ENCODE data around the gene ITPR1. TPM values are rescaled to one million over a fixed set of nuclear protein-coding genes. Genes with fewer than 3 reads are reported as not detected.

ITPR1 gene
- total RNA-seq, 1 experiment from 2014 or later, result 8.7 TPM

- H3K36me3 ChIP-seq (ENCODE audit: control insufficient read depth, insufficient read depth, low read length), result no peaks in the 10 kb centered on the region
- BruUV-seq (replicated peaks), result no TSS peak
- H3K4me1 ChIP-seq (ENCODE audit: control insufficient read depth, insufficient read depth, low read length), result peaks cover 4% of the 10 kb centered on the region
- peak; percentile 74 for ATAC-seq
- 0 out of 2 replicates have a peak overlapping the region, but pooled peaks have one; percentile 3 for H3K27ac ChIP-seq (ENCODE audit: low read length)
- H3K4me3 ChIP-seq (ENCODE audit: low read depth in 2 of 2, low read length in 2 of 2), result peak overlapping the region in 1 of 2 experiments; percentile 51; a peak in 2 of 4 replicates
- H3K9me3 ChIP-seq (ENCODE audit: control insufficient read depth, insufficient read depth, low read depth, low read length), result no peaks in the 10 kb centered on the region
- intact Hi-C loops (cut with micrococcal nuclease; ENCODE audit: unreplicated experiment), result no loop called here
- ChIA-PET CTCF (no interaction called here), POLR2A (no interaction called here)
- in situ Hi-C loops (cut with HindIII; ENCODE audit: low pct_unique_long_range_greater_than_20kb, low sequenced_read_pairs), result no loop called here
- TF ChIP-seq POLR2AphosphoS5 (IDR thresholded peaks at IDR 0.05; ENCODE audit: low read depth, low read length), result no peak
- TF ChIP-seq, protein P1, sequence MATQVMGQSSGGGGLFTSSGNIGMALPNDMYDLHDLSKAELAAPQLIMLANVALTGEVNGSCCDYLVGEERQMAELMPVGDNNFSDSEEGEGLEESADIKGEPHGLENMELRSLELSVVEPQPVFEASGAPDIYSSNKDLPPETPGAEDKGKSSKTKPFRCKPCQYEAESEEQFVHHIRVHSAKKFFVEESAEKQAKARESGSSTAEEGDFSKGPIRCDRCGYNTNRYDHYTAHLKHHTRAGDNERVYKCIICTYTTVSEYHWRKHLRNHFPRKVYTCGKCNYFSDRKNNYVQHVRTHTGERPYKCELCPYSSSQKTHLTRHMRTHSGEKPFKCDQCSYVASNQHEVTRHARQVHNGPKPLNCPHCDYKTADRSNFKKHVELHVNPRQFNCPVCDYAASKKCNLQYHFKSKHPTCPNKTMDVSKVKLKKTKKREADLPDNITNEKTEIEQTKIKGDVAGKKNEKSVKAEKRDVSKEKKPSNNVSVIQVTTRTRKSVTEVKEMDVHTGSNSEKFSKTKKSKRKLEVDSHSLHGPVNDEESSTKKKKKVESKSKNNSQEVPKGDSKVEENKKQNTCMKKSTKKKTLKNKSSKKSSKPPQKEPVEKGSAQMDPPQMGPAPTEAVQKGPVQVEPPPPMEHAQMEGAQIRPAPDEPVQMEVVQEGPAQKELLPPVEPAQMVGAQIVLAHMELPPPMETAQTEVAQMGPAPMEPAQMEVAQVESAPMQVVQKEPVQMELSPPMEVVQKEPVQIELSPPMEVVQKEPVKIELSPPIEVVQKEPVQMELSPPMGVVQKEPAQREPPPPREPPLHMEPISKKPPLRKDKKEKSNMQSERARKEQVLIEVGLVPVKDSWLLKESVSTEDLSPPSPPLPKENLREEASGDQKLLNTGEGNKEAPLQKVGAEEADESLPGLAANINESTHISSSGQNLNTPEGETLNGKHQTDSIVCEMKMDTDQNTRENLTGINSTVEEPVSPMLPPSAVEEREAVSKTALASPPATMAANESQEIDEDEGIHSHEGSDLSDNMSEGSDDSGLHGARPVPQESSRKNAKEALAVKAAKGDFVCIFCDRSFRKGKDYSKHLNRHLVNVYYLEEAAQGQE (IDR thresholded peaks at IDR 0.05; ENCODE audit: insufficient read depth in 1 of 2, low read depth in 2 of 2, low read length in 1 of 2), result no peak
- TF ChIP-seq TCF7L2 (IDR thresholded peaks at IDR 0.05; ENCODE audit: low read depth, low read length), result no peak
- TF ChIP-seq SIN3A (IDR thresholded peaks at IDR 0.05; ENCODE audit: borderline replicate concordance, insufficient read depth, low read depth, low read length), result no peak
- TF ChIP-seq, protein P2, sequence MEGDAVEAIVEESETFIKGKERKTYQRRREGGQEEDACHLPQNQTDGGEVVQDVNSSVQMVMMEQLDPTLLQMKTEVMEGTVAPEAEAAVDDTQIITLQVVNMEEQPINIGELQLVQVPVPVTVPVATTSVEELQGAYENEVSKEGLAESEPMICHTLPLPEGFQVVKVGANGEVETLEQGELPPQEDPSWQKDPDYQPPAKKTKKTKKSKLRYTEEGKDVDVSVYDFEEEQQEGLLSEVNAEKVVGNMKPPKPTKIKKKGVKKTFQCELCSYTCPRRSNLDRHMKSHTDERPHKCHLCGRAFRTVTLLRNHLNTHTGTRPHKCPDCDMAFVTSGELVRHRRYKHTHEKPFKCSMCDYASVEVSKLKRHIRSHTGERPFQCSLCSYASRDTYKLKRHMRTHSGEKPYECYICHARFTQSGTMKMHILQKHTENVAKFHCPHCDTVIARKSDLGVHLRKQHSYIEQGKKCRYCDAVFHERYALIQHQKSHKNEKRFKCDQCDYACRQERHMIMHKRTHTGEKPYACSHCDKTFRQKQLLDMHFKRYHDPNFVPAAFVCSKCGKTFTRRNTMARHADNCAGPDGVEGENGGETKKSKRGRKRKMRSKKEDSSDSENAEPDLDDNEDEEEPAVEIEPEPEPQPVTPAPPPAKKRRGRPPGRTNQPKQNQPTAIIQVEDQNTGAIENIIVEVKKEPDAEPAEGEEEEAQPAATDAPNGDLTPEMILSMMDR (IDR thresholded peaks at IDR 0.05), result no peak
- peak; percentile 53 for DNase-seq (ENCODE audit: low read depth, low spot score)
- H3K27me3 ChIP-seq (ENCODE audit: control insufficient read depth, insufficient read depth, low read length), result no peaks in the 10 kb centered on the region
Measured at GRCh38 chr3:4887177-4887576, 394.0 kb downstream of the ITPR1 start.

DNA sequence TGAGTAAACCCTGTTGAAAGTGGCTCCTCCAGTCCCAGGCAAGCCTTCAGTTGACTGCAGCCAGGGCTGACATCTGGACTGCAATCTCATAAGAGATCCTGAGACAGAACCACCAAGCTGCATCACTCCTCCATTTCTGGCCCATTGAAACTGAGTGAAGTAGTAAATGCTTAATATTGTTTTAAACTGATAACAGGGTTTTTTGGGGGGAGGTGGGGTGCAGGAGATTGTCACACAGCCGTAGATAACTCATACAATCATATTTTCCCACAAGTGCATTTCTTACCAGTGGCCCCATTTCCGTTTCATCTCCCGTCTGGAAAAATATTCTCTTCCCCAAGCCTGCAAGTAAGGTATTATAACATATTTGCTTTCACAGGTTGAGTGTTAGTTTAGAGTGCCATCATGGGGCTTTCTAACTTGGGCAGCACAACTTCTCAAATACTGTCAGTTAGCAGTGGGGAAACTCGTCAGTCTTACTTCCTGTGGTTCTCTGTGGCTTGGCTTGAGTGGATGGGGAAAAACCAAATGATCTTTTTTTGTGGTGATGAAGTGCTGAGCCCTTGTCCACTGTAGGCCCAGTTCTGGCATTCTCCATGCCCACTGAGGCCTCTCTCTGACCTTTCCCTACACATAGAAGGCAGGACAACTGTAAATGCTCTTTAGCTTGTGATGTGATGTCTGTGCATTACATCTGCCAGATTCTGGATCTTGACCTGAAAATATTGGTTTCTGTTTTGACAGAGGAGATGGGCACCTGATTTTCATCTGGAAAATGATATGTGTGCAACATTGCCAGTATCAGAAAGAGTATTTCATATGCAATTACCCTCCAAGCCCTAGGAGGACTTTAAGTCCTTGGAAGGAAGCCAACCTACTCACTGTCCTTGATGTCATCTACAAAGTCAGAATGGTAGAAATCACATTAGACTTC lies 396.0 kb downstream of the ITPR1 start:
- Histone ChIP-seq H3K27ac (ENCODE audit: low read length) (no peak overlapping the region), H3K4me3 (ENCODE audit: low read depth in 2 of 2, low read length in 2 of 2) (no peak overlapping the region), H3K4me1 (ENCODE audit: control insufficient read depth, insufficient read depth, low read length) (peaks cover 4% of the 10 kb centered on the region), H3K27me3 (ENCODE audit: control insufficient read depth, insufficient read depth, low read length) (no peaks in the 10 kb centered on the region), H3K36me3 (ENCODE audit: control insufficient read depth, insufficient read depth, low read length) (no peaks in the 10 kb centered on the region), H3K9me3 (ENCODE audit: control insufficient read depth, insufficient read depth, low read depth, low read length) (no peaks in the 10 kb centered on the region)
- CTCF ChIA-PET, result no interaction called here
- POLR2A ChIA-PET, result no interaction called here
- BruUV-seq (replicated peaks), result no TSS peak
- no peak for TF ChIP-seq TCF7L2 (IDR thresholded peaks at IDR 0.05; ENCODE audit: low read depth, low read length)
- TF ChIP-seq, protein P2 (IDR thresholded peaks at IDR 0.05), result no peak
- TF ChIP-seq POLR2AphosphoS5 (IDR thresholded peaks at IDR 0.05; ENCODE audit: low read depth, low read length), result no peak
- TF ChIP-seq SIN3A (IDR thresholded peaks at IDR 0.05; ENCODE audit: borderline replicate concordance, insufficient read depth, low read depth, low read length), result no peak
- TF ChIP-seq, protein P1 (IDR thresholded peaks at IDR 0.05; ENCODE audit: insufficient read depth in 1 of 2, low read depth in 2 of 2, low read length in 1 of 2), result no peak
- intact Hi-C loops (cut with micrococcal nuclease; ENCODE audit: unreplicated experiment) (no loop called here), in situ Hi-C loops (cut with HindIII; ENCODE audit: low pct_unique_long_range_greater_than_20kb, low sequenced_read_pairs) (no loop called here)
- DNase-seq (ENCODE audit: low read depth, low spot score), result no peak
- ATAC-seq, result no peak

Measured in Panc1 (cell line).